GM12873 (cell line): ENCODE measurements around the gene TUBD1.

ENCODE experiments used
- CTCF ChIP-seq: IDR thresholded peaks from 2 replicates; pipeline ENCODE4 v1.5.1; 2012; ENCODE audit warnings: low read depth, mild to moderate bottlenecking, moderate library complexity, low read length, control low read depth; ENCODE audit not compliant: insufficient read depth; ENCODE audit errors: missing control alignments

TUBD1 gene

GRCh38 chr17:59892924-59893675 lies at the start of gene TUBD1, which contains the start of gene RPS6KB1:
Gene TUBD1, minus strand, starts transcription at chr17:59892943. Its CDS starts 1,941 bp downstream, at chr17:59891002.
Gene RPS6KB1, plus strand, starts transcription at chr17:59893121. Its CDS starts 64 bp downstream, at chr17:59893185.
- no peak for TF ChIP-seq CTCF

GRCh38 chr17:59941131-59941530 lies 48.4 kb upstream of the TUBD1 start:
- TF ChIP-seq CTCF, result no peak

GRCh38 chr17:59916446-59916845 lies 23.7 kb upstream of the TUBD1 start:
- no peak for TF ChIP-seq CTCF

GRCh38 chr17:59914274-59914854 lies 21.6 kb upstream of the TUBD1 start:
- peak; percentile 47 for TF ChIP-seq CTCF

- TF ChIP-seq CTCF, result no peak
Observed at GRCh38 chr17:59907467-59907866, 14.7 kb upstream of the TUBD1 start.

GRCh38 chr17:59903455-59903854 lies 10.7 kb upstream of the TUBD1 start:
- TF ChIP-seq CTCF, result no peak

GRCh38 chr17:59901604-59902003 lies 8.9 kb upstream of the TUBD1 start:
- TF ChIP-seq CTCF, result no peak
